Suprapubic skin (tissue), 3 donors: ENCODE data around the gene JAK1.

Experiments
- CTCF ChIP-seq, 2 donors: fragments of 200-600 bp in 1 of 2; fragments of 450-650 bp in 1 of 2; sonication (generic) in 1 of 2; IDR thresholded peaks; one replicate each; pipeline ENCODE4 v1.5.1; 2016 to 2019; ENCODE audit warnings: antibody characterized with exemption in 2 of 2, mild to moderate bottlenecking in 1 of 2, moderate library complexity in 1 of 2
- POLR2A ChIP-seq, 2 donors: fragments of 450-650 bp; IDR thresholded peaks; one replicate each; pipeline ENCODE4 v1.6.1; 2017; ENCODE audit warnings: antibody characterized with exemption in 2 of 2, mild to moderate bottlenecking in 2 of 2, moderate library complexity in 2 of 2

GRCh38 chr1:64921771-64922170, 44.6 kb downstream of the JAK1 start:
- no peak for TF ChIP-seq CTCF (IDR thresholded peaks at IDR 0.05)
- no peak for TF ChIP-seq POLR2A (IDR thresholded peaks at IDR 0.05)
